Activated T-cell treated with anti-CD3 and anti-CD28 coated beads for 48 hours (primary cell): Measurements from ENCODE around the gene DCAF7.

Experiments used
- DNase-seq: peaks from one replicate; pipeline ENCODE4 v3.0.0-alpha.2; 2020; ENCODE audit warnings: low read depth

Gene DCAF7

DNA sequence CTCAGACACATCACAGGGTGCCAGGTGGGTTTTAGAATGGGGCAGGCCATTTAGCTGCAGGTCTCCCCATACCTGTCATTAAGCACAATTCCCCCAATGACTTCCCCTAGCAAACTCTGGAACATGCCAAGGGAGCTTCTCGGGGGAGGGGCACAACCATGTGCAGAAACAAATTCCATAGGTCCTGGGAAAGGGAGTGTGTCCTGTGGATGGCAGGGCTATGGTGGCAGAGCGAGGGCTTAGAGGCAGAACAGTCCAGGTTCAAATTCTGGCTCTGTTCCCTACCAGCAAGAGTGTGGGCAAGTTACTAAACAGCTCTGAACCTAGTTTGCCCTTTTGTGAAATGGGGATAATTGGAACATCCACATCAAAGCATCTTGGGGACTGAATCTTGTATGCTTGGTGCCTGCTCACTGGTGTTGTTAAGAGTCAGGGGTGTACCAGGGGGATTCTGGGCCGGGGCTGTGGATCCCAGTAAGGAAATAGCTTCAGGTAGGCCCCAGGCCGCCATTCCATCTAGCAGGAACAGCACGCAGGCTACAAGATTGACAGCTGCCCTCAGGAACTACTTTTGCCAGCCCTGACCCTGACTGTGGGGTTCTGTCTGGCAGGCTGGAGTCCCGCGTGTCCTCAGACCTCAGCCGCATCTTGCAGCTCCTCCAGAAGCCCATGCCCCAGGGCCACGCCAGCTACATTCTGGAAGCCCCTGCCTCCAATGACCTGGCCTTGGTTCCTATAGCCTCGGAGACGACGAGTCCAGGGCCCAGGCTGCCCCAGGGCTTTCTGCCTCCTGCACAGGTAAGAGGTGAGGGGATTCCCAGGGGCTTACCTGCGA is 5.6 kb upstream of the DCAF7 start:
- no peak for DNase-seq

DNA sequence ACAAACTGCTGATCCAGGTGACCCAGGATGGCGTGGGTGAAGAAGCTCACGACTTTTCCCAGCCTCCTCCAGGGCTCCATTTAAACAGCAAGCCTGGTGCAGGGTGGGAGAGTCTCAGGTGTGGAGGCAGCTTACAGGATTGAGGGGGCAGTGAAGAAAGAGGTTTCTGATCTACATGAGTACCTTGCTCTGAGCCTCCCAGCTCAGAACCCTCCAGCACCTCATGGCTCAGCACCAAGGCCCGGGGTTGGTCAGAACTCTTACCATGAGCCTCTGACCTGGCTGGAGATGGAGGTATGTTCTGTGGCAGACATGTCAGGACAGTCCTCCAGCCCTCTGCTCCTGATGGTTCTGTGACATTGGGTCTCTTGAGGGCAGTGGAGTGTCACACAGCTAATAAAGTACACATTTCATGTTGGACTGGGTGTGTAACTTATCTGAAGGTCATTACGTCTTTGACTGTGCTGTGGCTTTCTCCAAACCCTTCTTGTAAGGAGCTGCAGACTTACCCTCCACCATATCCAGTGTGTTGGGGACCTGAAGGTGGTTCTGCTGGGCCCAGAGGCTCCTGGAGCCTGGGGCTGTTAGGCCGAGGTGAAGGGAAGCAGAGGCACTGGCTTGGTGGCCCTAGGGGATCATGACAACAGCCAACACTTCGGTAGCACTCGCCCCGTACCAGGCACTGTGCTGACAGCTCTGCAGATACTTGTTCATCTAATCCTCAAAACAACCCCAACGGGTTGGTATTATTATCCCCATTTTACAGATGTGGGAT is 3.8 kb upstream of the DCAF7 start:
- no peak for DNase-seq

DNA sequence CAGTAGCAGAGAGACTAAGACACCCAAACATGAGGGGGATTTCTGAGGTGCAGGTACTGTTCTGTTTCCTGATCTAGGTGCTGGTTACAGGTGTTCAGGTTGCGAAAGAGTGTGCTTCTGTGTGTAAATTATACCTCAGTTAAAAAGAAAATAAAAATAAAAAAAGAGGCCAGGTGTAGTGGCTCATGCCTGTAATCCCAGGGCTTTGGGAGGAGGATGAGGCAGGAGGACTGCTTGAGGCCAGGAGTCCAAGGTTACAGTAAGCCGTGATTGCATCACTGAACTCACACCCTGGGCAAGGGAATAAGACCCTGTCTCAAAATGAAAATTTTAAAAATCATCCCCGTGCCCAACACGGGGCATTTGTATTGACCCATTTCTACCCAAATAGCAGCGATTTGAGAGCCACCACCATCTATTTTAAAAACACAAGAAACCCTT is 3.2 kb upstream of the DCAF7 start:
- DNase-seq = no peak

DNA sequence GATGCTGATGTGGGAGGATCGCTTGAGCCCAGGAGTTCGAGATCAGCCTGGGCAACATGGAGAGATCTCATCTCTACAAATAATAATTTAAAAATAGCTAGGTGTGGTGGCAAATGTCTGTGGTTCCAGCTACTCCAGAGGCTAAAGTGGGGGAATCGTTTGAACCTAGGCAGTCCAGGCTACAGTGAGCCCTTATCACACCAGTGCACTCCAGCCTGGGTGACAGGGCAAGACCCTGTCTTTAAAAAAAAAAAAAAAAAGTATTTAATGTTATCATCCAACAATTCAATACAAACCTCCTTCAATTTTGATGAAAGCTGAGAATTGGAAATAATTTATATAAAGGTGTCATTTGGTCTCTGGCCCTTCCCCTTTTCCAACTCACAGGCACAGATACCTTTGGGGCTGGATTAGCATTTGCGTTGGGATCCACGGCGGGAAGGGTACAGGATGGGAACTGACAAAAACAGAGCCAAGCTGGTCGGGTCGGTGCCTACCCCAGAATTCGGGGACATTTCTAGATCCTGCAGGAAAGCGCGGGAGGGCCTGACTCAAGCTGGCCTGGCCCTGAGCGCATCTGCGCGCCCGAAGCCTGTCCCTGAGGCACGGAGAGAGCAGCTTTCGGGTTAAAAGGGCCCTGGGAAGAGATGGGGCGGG is 860 bp upstream of the DCAF7 start:
- DNase-seq = no peak

DNA sequence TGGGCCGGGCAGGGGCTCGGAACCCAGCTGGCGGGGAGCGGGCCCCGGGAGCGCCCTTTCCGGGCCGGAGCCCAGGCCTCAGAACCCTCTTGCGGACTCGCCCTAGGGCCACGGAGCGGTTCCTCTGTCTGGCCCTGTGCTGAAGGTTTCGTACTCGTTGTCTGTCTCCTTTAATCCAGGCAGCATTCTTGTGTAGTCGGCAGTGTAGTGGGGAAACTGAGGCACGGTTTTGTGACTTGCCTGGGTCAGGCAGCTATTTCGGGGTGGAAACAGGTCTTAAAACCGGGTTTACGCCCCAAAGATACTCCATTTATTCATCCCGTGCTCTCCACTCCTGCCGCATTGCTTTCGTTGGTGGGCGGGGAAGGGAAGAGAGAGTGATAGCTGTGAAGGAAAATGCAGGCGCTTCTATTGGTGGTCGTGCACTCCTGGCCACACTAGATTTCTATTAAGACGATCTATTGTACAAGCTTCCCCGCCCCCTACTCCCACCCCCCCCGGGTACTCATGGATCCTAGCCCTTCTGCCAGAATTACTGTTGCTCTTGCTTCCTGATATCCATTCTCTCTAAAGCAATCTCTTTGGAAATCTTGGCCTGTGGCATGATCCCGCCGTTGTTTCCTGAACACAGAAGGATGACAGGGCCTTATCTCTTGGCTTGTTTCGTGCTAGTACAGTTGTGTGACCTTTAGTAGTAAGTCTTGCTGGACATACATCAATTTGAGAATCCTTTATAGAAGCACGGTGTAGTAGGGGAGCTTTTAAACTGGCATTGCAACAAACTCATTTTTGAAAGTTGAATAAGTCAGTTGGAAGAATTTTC is 751 bp downstream of the DCAF7 start:
- peak; percentile 8 for DNase-seq

DNA sequence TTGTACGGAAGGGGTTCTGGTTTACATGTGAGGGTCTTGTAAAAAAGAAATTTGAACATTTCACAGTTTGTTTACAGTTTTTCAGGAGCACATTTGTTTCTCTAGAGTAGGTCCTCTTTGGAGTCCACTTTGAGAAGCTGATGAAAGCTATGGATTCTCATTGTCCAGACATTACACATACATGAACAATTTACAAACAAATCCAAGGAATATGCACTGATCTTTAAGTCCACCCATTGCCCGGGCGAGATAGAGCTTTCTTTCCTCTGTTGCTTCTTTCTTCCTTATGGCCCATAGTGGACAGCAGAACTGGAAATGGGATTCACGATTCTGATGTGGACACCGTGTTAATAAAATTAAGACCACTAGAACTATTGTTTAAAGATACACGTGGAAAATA is 1.9 kb downstream of the DCAF7 start:
- DNase-seq = no peak

DNA sequence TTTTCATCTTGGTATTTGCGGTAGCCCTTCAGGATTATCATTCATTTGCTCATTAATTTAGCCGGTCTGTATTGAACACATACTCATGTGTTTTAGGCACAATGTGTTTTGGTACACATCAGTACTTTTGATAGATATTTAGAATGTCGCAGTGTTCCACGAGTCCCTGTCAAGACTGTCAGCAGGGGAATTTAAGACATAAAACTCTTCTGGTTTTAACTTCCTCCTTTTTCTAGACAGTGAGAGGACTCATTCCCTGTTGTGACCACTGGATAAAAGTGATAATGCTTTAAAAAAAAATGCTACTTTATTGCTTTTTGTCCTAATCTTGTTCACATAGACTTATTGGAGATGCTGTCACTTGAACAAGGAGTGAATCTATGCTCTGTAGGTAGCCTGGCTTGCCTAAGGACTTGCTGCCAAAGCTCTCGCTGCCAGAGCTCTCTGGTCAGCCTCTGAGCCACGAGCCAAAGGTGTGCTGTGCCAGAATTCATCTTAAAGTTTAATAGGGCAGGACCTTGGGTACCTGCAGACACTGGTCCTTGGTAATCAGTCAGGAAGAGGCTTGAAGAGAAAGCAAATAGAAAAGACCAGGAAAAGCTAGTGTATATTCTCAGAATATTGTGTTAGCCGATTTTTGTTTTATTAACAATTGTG is 5.4 kb downstream of the DCAF7 start:
- no peak for DNase-seq

DNA sequence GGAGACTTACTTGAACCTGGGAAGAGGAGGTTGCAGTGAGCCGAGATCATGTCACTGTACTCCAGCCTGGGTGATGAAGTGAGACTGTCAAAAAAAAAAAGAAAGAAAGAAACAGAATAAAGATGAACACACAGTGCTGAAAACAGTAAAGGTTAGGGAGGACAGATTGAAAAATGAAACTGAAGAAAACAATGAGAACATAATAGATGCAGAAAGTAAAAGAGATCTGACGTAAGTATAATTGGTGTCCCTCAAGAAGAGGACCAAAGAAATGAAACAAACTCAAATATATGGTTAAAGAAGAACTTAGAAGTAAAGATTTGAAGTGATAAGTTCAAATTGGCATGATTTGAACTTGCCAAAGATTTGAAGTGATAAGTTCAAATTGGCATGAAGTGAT is 7.1 kb downstream of the DCAF7 start:
- no peak for DNase-seq

DNA sequence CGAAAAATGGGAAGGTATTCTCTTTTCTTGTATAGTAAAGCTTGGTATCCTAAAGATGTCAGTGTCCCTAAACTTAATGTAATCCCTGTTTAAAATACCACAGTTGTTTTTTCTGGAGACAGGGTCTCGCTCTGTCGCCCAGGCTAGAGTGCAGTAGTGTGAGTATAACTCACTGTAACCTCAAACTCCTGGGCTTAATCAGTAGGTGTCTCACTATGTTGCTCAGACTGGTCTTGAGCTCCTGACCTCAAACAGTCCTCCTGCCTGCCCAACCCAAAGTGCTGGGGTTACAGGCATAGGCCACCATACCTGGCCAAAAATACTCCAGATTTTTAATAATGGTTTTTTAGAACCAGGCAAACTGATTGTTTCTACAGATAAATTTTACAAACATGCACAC is 8.2 kb downstream of the DCAF7 start:
- DNase-seq = no peak

DNA sequence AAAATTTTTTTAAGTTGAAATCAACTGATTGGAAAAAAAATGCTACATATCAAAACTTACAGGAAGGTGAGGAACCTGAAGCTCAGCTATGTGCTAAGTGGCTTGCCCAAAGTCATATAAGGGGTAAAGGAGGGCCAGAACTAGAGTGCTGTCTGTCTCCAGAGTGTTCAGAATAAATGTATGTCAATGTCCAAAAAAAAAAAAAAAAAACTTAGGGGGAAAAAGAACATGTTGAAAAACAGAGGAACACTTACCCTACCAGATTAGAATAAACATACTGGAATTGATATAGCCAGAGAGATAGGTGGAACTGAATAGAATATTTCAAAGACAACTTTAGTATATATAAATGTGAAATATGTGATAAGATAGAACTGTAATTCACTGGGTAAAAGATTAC is 11.5 kb downstream of the DCAF7 start:
- no peak for DNase-seq

DNA sequence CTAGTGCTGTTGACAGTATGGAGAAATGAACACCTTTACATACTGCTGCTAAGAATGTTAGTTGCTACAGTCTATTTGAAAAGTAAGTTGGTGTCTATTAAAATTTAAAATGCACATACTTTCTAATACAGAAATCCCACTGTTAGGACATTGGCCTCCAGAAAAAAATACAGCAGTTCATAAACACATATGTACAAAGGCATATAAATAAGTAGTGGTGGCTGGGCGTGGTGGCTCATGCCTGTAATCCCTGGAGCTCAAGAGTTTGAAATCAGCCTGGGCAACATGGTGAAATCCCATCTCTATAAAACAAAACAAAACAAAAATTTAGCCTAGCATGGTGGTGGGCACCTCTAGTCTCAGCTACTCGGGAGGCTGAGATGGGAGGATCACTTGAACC is 13.1 kb downstream of the DCAF7 start:
- DNase-seq = no peak

DNA sequence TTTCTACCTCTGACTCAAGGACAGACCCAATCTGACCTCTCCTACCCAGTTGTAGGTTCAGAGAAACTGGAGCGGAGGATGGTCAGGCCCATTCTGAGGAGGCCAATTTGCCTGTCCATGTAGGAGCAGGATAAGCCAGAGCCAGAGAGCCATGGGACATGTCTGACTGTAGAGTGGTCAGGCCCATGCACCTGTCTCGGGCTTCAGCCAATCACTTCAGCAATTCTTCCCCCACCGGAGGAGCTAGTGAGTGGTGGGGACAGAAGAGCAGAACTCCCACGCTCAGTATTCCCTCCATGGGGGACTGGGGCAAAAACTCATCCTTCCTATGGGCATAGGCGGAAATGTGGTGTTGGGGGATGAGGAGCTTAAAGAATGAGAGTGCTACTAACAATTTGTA is 14.3 kb downstream of the DCAF7 start:
- no peak for DNase-seq

DNA sequence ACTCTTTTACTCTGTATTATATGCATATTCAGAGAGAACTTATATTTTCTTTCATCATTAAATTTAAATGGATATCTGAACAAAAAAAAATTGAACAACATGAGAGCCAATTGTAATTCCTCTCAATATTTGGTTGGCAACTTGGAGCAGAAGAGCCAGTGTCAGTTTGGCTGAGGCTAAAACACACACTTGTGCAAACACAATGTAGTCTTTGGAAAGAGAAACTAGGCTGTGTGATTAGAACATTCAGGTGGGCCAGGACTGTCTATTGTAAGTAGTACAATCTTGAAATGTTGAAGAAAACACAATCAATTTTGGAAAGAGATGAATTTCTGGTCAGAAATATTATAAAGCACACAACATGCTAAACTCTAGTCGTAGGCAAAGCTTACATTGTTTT is 17.0 kb downstream of the DCAF7 start:
- DNase-seq = no peak

DNA sequence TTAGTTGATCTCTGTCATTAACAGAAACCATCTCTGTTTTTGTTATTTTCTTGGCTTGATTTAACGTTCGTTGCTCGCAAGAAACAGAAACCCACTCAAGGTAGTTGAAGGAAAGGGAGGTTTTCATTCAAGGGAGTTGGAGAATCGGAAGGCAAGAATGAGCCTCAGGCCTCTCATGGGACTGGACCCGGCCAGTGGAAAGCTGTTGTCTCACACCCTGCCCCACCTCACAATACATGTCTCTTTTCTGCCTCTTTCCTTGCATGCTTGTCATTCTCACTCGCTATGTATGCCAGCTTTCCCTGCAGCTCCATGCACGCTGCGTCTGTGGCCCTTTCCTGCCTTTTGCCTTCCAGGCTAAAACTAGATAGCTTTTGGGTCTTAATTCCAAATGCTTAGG is 18.3 kb downstream of the DCAF7 start:
- no peak for DNase-seq

DNA sequence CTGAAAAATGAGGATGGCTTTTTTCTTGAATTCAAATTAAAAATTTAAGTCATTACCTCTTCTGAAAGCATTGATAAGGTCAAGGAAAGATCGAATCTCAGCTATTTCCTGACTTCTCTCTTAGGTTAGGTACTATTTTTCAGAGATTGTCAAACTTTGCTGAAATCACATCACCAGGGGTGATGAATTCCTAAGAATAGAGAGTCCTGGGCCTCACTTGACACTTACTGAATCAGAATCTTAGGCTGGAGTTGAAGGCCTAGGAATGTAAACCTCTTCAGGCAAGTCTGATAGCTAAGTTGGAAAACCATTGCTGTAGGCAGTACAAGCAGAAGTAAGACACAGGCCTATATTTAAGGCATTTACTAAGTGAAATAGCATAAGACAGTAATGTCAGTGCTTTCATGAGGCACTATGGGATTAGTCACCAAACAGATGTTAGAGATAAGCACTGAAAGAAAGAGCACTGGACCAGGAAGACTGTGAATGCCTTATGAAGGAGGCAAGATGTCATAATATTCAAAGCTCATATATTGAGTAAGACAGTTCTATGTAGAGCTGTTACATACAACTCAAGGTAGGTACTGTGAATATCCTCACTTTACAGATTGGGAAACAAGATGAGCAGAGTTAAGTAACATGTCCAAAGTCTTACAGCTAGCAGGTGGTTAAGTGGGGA is 21.5 kb downstream of the DCAF7 start:
- DNase-seq = no peak

DNA sequence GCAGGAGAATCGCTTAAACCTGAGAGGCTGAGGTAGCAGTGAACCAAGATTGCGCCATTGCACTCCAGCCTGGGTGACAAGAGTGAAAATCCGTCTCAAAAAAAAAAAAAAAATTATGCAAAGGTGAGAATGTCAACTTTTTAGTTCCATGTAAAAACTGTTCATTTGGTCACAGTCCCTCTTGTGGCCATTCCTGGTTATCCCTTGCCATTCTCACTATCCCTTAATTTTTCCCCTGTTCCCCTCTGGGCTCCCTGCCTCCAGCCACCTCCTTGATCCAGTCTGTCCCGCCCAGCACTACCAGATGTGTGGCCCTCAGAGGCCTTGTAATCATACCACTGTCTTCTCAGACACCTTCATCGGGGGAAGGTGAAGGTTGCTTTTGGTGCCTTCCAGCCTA is 23.4 kb downstream of the DCAF7 start:
- DNase-seq = no peak

DNA sequence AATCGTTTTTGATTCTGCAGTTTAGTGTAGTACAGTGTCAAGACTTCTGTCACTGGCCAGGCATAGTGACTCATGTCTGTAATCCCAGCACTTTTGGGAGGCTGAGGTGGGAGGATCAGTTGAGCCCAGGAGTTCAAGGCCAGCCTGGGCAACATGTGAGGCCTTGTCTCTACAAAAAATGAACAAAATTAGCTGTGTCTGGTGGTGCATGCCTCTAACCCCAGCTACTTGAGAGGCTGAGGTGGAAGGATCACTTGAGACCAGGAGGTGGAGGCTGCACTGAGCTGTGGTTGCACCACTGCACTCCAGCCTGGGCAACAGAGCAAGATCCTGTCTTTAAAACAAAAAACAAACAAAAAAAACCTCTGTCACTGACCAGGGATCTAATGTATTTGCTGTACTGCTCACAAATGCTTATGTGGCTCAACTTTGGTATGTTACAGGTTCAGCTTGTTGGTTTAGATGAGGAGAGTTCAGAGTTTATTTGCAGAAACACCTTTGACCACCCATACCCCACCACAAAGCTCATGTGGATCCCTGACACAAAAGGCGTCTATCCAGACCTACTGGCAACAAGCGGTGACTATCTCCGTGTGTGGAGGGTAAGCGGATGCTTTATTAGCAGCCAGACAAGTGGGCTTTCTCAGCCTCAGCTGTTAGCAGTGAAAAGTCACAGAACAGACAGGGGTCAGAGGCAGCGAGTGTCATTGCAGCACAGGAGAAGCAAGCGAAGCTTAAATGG is 27.9 kb downstream of the DCAF7 start:
- no peak for DNase-seq

DNA sequence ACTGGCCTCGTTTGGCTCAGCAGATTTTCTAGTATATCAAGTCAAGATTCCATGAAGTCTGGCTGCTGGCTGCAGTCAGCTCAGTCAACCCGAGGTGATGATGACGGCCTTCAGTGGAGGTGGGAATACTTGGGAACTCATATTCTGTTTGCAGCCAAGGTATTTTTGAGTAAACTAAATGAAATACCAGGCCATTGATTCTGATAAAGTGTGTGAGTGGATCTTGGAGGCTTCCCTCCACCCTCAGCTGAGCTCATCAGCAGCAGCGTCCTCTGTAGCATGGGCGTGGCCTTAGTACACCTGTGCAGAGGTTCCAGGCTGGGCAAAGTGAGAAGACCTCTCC is 28.5 kb downstream of the DCAF7 start:
- DNase-seq = no peak

DNA sequence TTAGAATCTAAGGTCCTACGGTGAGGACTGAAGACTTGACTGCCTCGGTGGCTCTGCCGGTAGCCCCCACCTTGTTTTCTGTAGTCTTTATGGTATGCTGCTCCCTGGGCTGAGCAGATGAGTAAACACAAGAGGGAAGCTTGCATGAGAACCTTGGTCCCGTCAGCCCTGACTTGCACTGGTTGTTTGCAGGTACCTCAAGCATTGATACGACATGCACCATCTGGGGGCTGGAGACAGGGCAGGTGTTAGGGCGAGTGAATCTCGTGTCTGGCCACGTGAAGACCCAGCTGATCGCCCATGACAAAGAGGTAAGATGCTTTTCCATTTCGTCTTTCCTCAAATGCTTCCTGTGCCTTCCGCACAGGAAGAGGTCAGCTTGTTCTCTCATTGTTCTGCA is 29.4 kb downstream of the DCAF7 start:
- no peak for DNase-seq

DNA sequence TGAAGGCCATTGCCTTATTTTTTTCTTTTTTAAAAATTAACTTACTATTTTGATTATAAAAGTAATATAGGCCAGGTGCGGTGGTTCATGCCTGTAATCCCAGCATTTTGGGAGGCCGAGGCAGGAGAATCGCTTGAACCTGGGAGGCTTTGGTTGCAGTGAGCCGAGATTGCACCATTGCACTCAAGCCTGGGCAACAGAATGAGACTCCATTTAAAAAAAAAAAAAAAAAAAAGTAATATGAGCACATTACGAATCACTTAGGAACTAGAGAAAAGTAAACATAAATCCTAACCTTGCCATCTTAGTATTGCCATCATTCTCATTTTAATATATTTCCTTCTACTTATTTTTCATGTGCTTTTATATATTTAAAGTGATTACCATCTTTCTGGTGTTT is 37.5 kb downstream of the DCAF7 start:
- no peak for DNase-seq
